H9 (cell line): ENCODE measurements around the gene ZMYND11. TPM values are rescaled to one million over a fixed set of nuclear protein-coding genes. Genes with fewer than 3 reads are reported as not detected.

Experiments used
- DNase-seq: peaks from one replicate; pipeline ENCODE4 v3.0.0-alpha.2; 2017
- H2AFZ ChIP-seq: one replicate; pipeline ENCODE4 v1.6.1; 2013; ENCODE audit warnings: mild to moderate bottlenecking, low read length, control low read depth, moderate library complexity
- H2AK5ac ChIP-seq: 2 replicates; pipeline ENCODE4 v1.6.1; 2013; ENCODE audit warnings: low read length, control low read depth, mixed read lengths; ENCODE audit not compliant: insufficient read length
- H2BK120ac ChIP-seq: one replicate; pipeline ENCODE4 v1.6.1; 2013; ENCODE audit warnings: low read depth, mild to moderate bottlenecking, low read length, control low read depth, inconsistent platforms; ENCODE audit not compliant: poor library complexity, severe bottlenecking
- H2BK12ac ChIP-seq: 2 replicates; pipeline ENCODE4 v1.6.1; 2013; ENCODE audit warnings: low read length, control low read depth, mixed read lengths, low read depth; ENCODE audit not compliant: insufficient read length
- H2BK15ac ChIP-seq: 2 replicates; pipeline ENCODE4 v1.6.1; 2013; ENCODE audit warnings: low read depth, low read length, control low read depth
- H2BK20ac ChIP-seq: one replicate; pipeline ENCODE4 v1.6.1; 2013; ENCODE audit warnings: low read depth, mild to moderate bottlenecking, low read length, control low read depth, inconsistent platforms; ENCODE audit not compliant: poor library complexity, severe bottlenecking
- H2BK5ac ChIP-seq: 2 replicates; pipeline ENCODE4 v1.6.1; 2013; ENCODE audit warnings: low read length, control low read depth, mixed read lengths; ENCODE audit not compliant: insufficient read length
- H3K14ac ChIP-seq: 2 replicates; pipeline ENCODE4 v1.6.1; 2013; ENCODE audit warnings: low read length, control low read depth; ENCODE audit not compliant: insufficient read depth
- H3K18ac ChIP-seq: 2 replicates; pipeline ENCODE4 v1.6.1; 2013; ENCODE audit warnings: low read depth, mild to moderate bottlenecking, mixed read lengths, low read length, control low read depth; ENCODE audit not compliant: insufficient read length
- H3K23ac ChIP-seq: 2 replicates; pipeline ENCODE4 v1.6.1; 2013; ENCODE audit warnings: low read length, control low read depth, mixed read lengths, low read depth; ENCODE audit not compliant: insufficient read length
- H3K23me2 ChIP-seq: 2 replicates; pipeline ENCODE4 v1.6.1; 2013; ENCODE audit warnings: low read depth, mild to moderate bottlenecking, mixed read lengths, low read length, control low read depth; ENCODE audit not compliant: insufficient read length, poor library complexity, severe bottlenecking
- H3K27ac ChIP-seq: 2 replicates; pipeline ENCODE4 v1.5.1; 2013; ENCODE audit warnings: low read length, control low read depth, mixed read lengths, low read depth; ENCODE audit not compliant: insufficient read length
- H3K27me3 ChIP-seq: 2 replicates; pipeline ENCODE4 v1.6.1; 2013; ENCODE audit warnings: low read length, control low read depth, inconsistent platforms; ENCODE audit not compliant: insufficient read depth
- H3K4ac ChIP-seq: 2 replicates; pipeline ENCODE4 v1.6.1; 2013; ENCODE audit warnings: low read depth, mild to moderate bottlenecking, control low read depth, inconsistent platforms, low read length, moderate library complexity
- H3K4me1 ChIP-seq: 2 replicates; pipeline ENCODE4 v1.6.1; 2013; ENCODE audit warnings: low read length, control low read depth, inconsistent platforms; ENCODE audit not compliant: insufficient read depth
- H3K4me2 ChIP-seq: 2 replicates; pipeline ENCODE4 v1.6.1; 2013; ENCODE audit warnings: low read length, control low read depth, mixed read lengths; ENCODE audit not compliant: insufficient read length, insufficient read depth
- H3K56ac ChIP-seq: 2 replicates; pipeline ENCODE4 v1.6.1; 2013; ENCODE audit warnings: low read depth, mild to moderate bottlenecking, mixed read lengths, low read length, control low read depth; ENCODE audit not compliant: insufficient read length
- H3K79me1 ChIP-seq: 2 replicates; pipeline ENCODE4 v1.6.1; 2013; ENCODE audit warnings: low read depth, mild to moderate bottlenecking, moderate library complexity, low read length, control low read depth, inconsistent platforms; ENCODE audit not compliant: insufficient read depth, poor library complexity, severe bottlenecking
- H3K79me2 ChIP-seq: 2 replicates; pipeline ENCODE4 v1.6.1; 2013; ENCODE audit warnings: low read length, control low read depth, inconsistent platforms; ENCODE audit not compliant: insufficient read depth
- H3K9ac ChIP-seq: 2 replicates; pipeline ENCODE4 v1.6.1; 2013; ENCODE audit warnings: low read length, control low read depth, mixed read lengths; ENCODE audit not compliant: insufficient read length; ENCODE audit errors: extremely low read depth
- H3K9me3 ChIP-seq: one replicate; pipeline ENCODE4 v1.6.1; 2013; ENCODE audit warnings: low read depth, low read length, inconsistent platforms; ENCODE audit not compliant: control insufficient read depth
- H3T11ph ChIP-seq: one replicate; pipeline ENCODE4 v1.6.1; 2013; ENCODE audit warnings: mild to moderate bottlenecking, low read length, control low read depth, inconsistent platforms
- H4K20me1 ChIP-seq: one replicate; pipeline ENCODE4 v1.6.1; 2013; ENCODE audit not compliant: control insufficient read depth, insufficient read length, insufficient read depth
- H4K5ac ChIP-seq: 2 replicates; pipeline ENCODE4 v1.6.1; 2013; ENCODE audit warnings: low read depth, mild to moderate bottlenecking, mixed read lengths, low read length, control low read depth; ENCODE audit not compliant: insufficient read length
- H4K8ac ChIP-seq: replicated peaks from 2 replicates; pipeline ENCODE4 v1.6.1; 2013; ENCODE audit warnings: low read length, control low read depth, mixed read lengths, low read depth; ENCODE audit not compliant: insufficient read length
- H4K91ac ChIP-seq: 2 replicates; pipeline ENCODE4 v1.6.1; 2013; ENCODE audit warnings: low read depth, mild to moderate bottlenecking, moderate library complexity, mixed read lengths, low read length, control low read depth; ENCODE audit not compliant: insufficient read length
- H3K27ac Mint-ChIP-seq, 3 experiments: 2 replicates in 2 of 3; 3 replicates in 1 of 3; pipeline ENCODE4 v1.8.0; 2020 to 2021; ENCODE audit warnings: mixed read lengths in 3 of 3, mild to moderate bottlenecking in 1 of 3, moderate library complexity in 1 of 3
- H3K27me3 Mint-ChIP-seq: 2 replicates; pipeline ENCODE4 v1.8.0; 2021; ENCODE audit warnings: low read depth, mild to moderate bottlenecking, moderate library complexity, mixed read lengths
- H3K36me3 Mint-ChIP-seq, 3 experiments: 2 replicates in 2 of 3; 3 replicates in 1 of 3; pipeline ENCODE4 v1.8.0; 2020 to 2021; ENCODE audit warnings: low read depth in 3 of 3, mixed read lengths in 3 of 3; ENCODE audit not compliant: insufficient read depth in 1 of 3
- H3K4me1 Mint-ChIP-seq, 2 experiments: 2 replicates each; pipeline ENCODE4 v1.8.0; 2020; ENCODE audit warnings: mixed read lengths in 2 of 2
- H3K4me3 Mint-ChIP-seq, 2 experiments: 2 replicates in 1 of 2; 3 replicates in 1 of 2; pipeline ENCODE4 v1.8.0; 2020 to 2021; ENCODE audit warnings: mild to moderate bottlenecking in 2 of 2, mixed read lengths in 2 of 2, moderate library complexity in 1 of 2
- H3K9me3 Mint-ChIP-seq, 2 experiments: 2 replicates in 1 of 2; 3 replicates in 1 of 2; pipeline ENCODE4 v1.8.0; 2020; ENCODE audit warnings: mild to moderate bottlenecking in 2 of 2, mixed read lengths in 2 of 2, moderate library complexity in 1 of 2
- WGBS: extraction: QIAGEN DNeasy Blood & Tissue Kit; methylation state at CpG from one replicate; pipeline ENCODE4 v1.1.7; 2013; ENCODE audit warnings: missing lambda C conversion rate, low lambda C conversion rate, mixed read lengths; ENCODE audit not compliant: insufficient read length; ENCODE audit errors: extremely low coverage; 5-methylcytosine and 5-hydroxymethylcytosine counted together
- total RNA-seq: library from RNA; stranded (reverse); gene quantifications from 2 replicates; pipeline ENCODE4 v1.2.1, GENCODE V29; 2021
- TF ChIP-seq, protein P1 (sequence below): fragments of 200-600 bp; sonication (generic); conservative IDR thresholded peaks from 3 replicates; pipeline ENCODE4 v1.8.0; 2021; ENCODE audit warnings: antibody characterized with exemption, mild to moderate bottlenecking

The ZMYND11 gene
- total RNA-seq, 1 experiment from 2014 or later: 33.7 TPM

DNA sequence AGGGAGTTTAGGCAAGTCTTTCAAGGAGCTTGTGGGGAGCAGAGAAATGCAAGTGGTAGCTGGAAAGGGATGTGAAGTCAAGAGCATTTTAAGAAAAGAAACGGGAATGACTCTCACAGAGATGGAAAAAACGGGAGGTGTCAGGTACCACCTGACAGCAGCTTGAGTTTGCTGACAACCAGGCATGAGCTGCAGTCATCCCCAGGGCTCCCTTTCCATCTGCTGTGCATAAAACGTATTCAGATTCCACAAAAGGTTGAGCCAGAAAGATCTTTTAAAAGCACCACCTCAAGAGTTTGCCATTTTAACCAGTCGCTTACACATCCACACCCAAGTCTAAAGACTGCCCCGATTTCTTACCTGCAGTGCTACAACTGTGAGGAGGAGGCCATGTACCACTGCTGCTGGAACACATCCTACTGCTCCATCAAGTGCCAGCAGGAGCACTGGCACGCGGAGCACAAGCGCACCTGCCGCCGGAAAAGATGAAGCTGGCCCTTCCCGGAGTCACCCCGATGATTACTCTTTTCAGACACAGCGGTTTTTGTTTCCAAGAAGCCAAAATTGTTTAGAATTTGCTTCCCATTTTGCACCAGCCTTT is 116.8 kb downstream of the ZMYND11 start:
- H3K36me3 Mint-ChIP-seq: peaks cover 1 to 45% (median 30%) of the 10 kb centered on the region in 3 experiments; a peak in 6 of 7 replicates
- Histone ChIP-seq H2AFZ (no peak overlapping the region), H3K27ac (no peak overlapping the region), H4K8ac (no peak overlapping the region), H4K91ac (no peak overlapping the region), H3K23ac (no peak overlapping the region), H3K14ac (no peak overlapping the region), H3K9me3 (no peaks in the 10 kb centered on the region), H3K9ac (no peak overlapping the region), H3K27me3 (no peaks in the 10 kb centered on the region), H3K4me1 (no peaks in the 10 kb centered on the region), H2BK5ac (no peak overlapping the region), H4K20me1 (no peaks in the 10 kb centered on the region), H2BK20ac (no peak overlapping the region), H4K5ac (no peak overlapping the region), H3K79me1 (no peaks in the 10 kb centered on the region), H3K4me2 (no peak overlapping the region), H2BK12ac (no peak overlapping the region), H2BK15ac (no peak overlapping the region), H3K79me2 (no peaks in the 10 kb centered on the region), H3K18ac (no peak overlapping the region), H2AK5ac (no peak overlapping the region), H3T11ph (no peak overlapping the region), H3K23me2 (no peaks in the 10 kb centered on the region), H2BK120ac (no peak overlapping the region), H3K56ac (no peak overlapping the region), H3K4ac (no peak overlapping the region)
- TF ChIP-seq, protein P1, sequence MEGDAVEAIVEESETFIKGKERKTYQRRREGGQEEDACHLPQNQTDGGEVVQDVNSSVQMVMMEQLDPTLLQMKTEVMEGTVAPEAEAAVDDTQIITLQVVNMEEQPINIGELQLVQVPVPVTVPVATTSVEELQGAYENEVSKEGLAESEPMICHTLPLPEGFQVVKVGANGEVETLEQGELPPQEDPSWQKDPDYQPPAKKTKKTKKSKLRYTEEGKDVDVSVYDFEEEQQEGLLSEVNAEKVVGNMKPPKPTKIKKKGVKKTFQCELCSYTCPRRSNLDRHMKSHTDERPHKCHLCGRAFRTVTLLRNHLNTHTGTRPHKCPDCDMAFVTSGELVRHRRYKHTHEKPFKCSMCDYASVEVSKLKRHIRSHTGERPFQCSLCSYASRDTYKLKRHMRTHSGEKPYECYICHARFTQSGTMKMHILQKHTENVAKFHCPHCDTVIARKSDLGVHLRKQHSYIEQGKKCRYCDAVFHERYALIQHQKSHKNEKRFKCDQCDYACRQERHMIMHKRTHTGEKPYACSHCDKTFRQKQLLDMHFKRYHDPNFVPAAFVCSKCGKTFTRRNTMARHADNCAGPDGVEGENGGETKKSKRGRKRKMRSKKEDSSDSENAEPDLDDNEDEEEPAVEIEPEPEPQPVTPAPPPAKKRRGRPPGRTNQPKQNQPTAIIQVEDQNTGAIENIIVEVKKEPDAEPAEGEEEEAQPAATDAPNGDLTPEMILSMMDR: no peak
- H3K4me3 Mint-ChIP-seq: no peak overlapping the region
- H3K27me3 Mint-ChIP-seq: no peaks in the 10 kb centered on the region; the same call in 1 of the 2 replicates
- no peak for DNase-seq
- H3K9me3 Mint-ChIP-seq: no peaks in the 10 kb centered on the region
- WGBS: no CpG with 5 or more reads among the region's 13 CpGs
- H3K27ac Mint-ChIP-seq: peak overlapping the region in 2 of 3 experiments; percentile 21 to 42; a peak in 2 of 7 replicates
- H3K4me1 Mint-ChIP-seq: no peaks in the 10 kb centered on the region
